Osteocyte (in vitro differentiated cells): ENCODE data around the gene PARP8. TPM values are rescaled to one million over a fixed set of nuclear protein-coding genes. Genes with fewer than 3 reads are reported as not detected.

ENCODE experiments used
- total RNA-seq: library from RNA; stranded (reverse); gene quantifications from 2 replicates; pipeline ENCODE4 v1.2.1, GENCODE V29; 2021

Gene PARP8
- total RNA-seq, 1 donor from 2014 or later: 23.9 TPM

Other genes with a start within 250 kb of the PARP8 start
- 3.3 and 3.7 TPM in 2 replicates for gene EMB, start 225.3 kb upstream of the PARP8 start, total RNA-seq